Endothelial cell of umbilical vein (primary cell): ENCODE data around the gene FKRP. TPM values are rescaled to one million over a fixed set of nuclear protein-coding genes. Genes with fewer than 3 reads are reported as not detected.

Experiments used
- BruUV-seq: library from RNA; stranded (reverse); fragments of 400-500 nt; replicated peaks from 2 replicates; lab custom pipeline; 2021; lab: Mats Ljungman, UMichigan
- CTCF ChIA-PET: fragments of 300-600, 350-600 bp; sonication (Branson Sonifier 250); formaldehyde crosslinking; loops from one replicate; lab custom pipeline; 2021; ENCODE audit warnings: antibody characterized with exemption, inconsistent platforms; lab: Charles Lee
- POLR2A ChIA-PET: fragments of 300-600, 350-600 bp; sonication (Branson Sonifier 250); formaldehyde crosslinking; loops from one replicate; lab custom pipeline; 2021; ENCODE audit warnings: antibody characterized with exemption, inconsistent platforms; lab: Charles Lee
- DNase-seq: peaks from one replicate; pipeline ENCODE4 v3.0.0-alpha.2; 2011; ENCODE audit warnings: low read depth, low spot score
- FAIRE-seq: peaks from 2 replicates; lab custom pipeline; 2011; peaks lifted over from hg19 to GRCh38; lab: Jason Lieb, UNC
- H2AFZ ChIP-seq: 2 replicates; pipeline ENCODE4 v1.6.0; 2012; ENCODE audit warnings: low read depth, low read length, control low read depth, inconsistent platforms
- H3K27ac ChIP-seq: 2 replicates; pipeline ENCODE4 v1.5.1; 2011; ENCODE audit warnings: low read depth, mild to moderate bottlenecking, control low read depth, low read length, moderate library complexity; ENCODE audit not compliant: insufficient read depth
- H3K27me3 ChIP-seq, 2 experiments: 2 replicates each; pipeline versions ENCODE4 v1.6.0 to v1.6.1; 2011; ENCODE audit warnings: low read length in 2 of 2, mixed read lengths in 1 of 2; ENCODE audit not compliant: control insufficient read depth in 2 of 2, insufficient read depth in 2 of 2
- H3K36me3 ChIP-seq, 2 experiments: 2 replicates in 1 of 2; 3 replicates in 1 of 2; pipeline ENCODE4 v1.5.1; 2011; ENCODE audit warnings: low read length in 2 of 2, mild to moderate bottlenecking in 1 of 2, moderate library complexity in 1 of 2; ENCODE audit not compliant: control insufficient read depth in 2 of 2, insufficient read depth in 2 of 2; ENCODE audit errors: extremely low read depth in 1 of 2
- H3K4me1 ChIP-seq: 3 replicates; pipeline ENCODE4 v1.5.1; 2011; ENCODE audit warnings: mild to moderate bottlenecking, low read length; ENCODE audit not compliant: control insufficient read depth, insufficient read depth; ENCODE audit errors: extremely low read depth
- H3K4me2 ChIP-seq: 2 replicates; pipeline ENCODE4 v1.6.1; 2011; ENCODE audit warnings: low read length, control low read depth, mixed read lengths; ENCODE audit not compliant: insufficient read depth
- H3K4me3 ChIP-seq, 3 experiments: fragments of 200-600 bp in 1 of 3; sonication (generic), shearing (Covaris generic) in 1 of 3; replicated peaks in 1 of 3; 2 replicates each; pipeline ENCODE4 v1.5.1; 2011 to 2016; ENCODE audit warnings: control low read depth in 3 of 3, low read length in 3 of 3, mild to moderate bottlenecking in 2 of 3, inconsistent platforms in 1 of 3, low read depth in 1 of 3, moderate library complexity in 1 of 3; ENCODE audit not compliant: insufficient read depth in 1 of 3
- H3K79me2 ChIP-seq: 2 replicates; pipeline ENCODE4 v1.6.0; 2012; ENCODE audit warnings: low read length, inconsistent platforms; ENCODE audit not compliant: control insufficient read depth, insufficient read depth
- H3K9ac ChIP-seq: replicated peaks from 2 replicates; pipeline ENCODE3; 2011; ENCODE audit warnings: low read length, control low read depth; ENCODE audit not compliant: insufficient read depth; ENCODE audit errors: extremely low read depth
- H3K9me1 ChIP-seq: replicated peaks from 3 replicates; pipeline ENCODE4 v1.6.0; 2011; ENCODE audit warnings: mild to moderate bottlenecking, low read length; ENCODE audit not compliant: control insufficient read depth, insufficient read depth; ENCODE audit errors: extremely low read depth
- H3K9me3 ChIP-seq: replicated peaks from 2 replicates; pipeline ENCODE4 v1.5.1; 2012; ENCODE audit warnings: low read length, inconsistent platforms; ENCODE audit not compliant: control insufficient read depth, insufficient read depth
- H4K20me1 ChIP-seq: replicated peaks from 2 replicates; pipeline ENCODE3; 2011; ENCODE audit warnings: mild to moderate bottlenecking, low read length; ENCODE audit not compliant: control insufficient read depth, insufficient read depth; ENCODE audit errors: extremely low read depth
- GATA2 ChIP-seq: IDR thresholded peaks from 2 replicates; pipeline ENCODE4 v1.7.0; 2011; ENCODE audit warnings: low read depth, mild to moderate bottlenecking, moderate library complexity, mixed read lengths, low read length; ENCODE audit not compliant: insufficient read length, insufficient read depth
- dilution Hi-C: fragments of 300-500 bp; cut with MboI; formaldehyde crosslinking; loops from one replicate; pipeline ENCODE4 v1.15.0; 2019; ENCODE audit warnings: low sequenced_read_pairs; ENCODE audit not compliant: extremely low pct_ligation_motif_present
- intact Hi-C: fragments of 100-400 bp; cut with micrococcal nuclease; formaldehyde crosslinking; loops from one replicate; pipeline ENCODE4 v1.10.0; 2022
- polyA plus RNA-seq, 4 experiments: library from polyadenylated mRNA; depleted of rRNA in 3 of 4; stranded (reverse) in 3 of 4; unstranded in 1 of 4; fragments of >200 nt; gene quantifications; 2 replicates each; pipeline versions ENCODE4 v1.2.1 to v1.2.3, GENCODE V29; 2011 to 2012; ENCODE audit warnings: missing spikeins in 1 of 4
- total RNA-seq: library from RNA; stranded (reverse); gene quantifications from 2 replicates; pipeline ENCODE4 v1.2.3, GENCODE V29; 2021
- TF ChIP-seq, protein P1 (sequence below), 2 donors: IDR thresholded peaks; 1 replicate in 1 of 2; 2 replicates in 1 of 2; pipeline ENCODE4 v1.5.1; 2011; ENCODE audit warnings: low read length in 2 of 2, mild to moderate bottlenecking in 2 of 2, moderate library complexity in 2 of 2, control low read depth in 1 of 2, inconsistent platforms in 1 of 2, low read depth in 1 of 2; ENCODE audit not compliant: insufficient read depth in 1 of 2; ENCODE audit errors: extremely low read depth in 1 of 2

Gene FKRP
- total and polyA plus RNA-seq, 2 donors (not counting 3 experiments of a cell fraction or from before 2014, with no cell fraction given), result 31.5 to 32.8 TPM

GRCh38 chr19:46748325-46749109 is 2.7 kb downstream of the FKRP start:
- no peak overlapping the region for H3K27ac ChIP-seq
- intact Hi-C loops, result no loop called here
- no peaks in the 10 kb centered on the region for H3K36me3 ChIP-seq
- TF ChIP-seq, protein P1, sequence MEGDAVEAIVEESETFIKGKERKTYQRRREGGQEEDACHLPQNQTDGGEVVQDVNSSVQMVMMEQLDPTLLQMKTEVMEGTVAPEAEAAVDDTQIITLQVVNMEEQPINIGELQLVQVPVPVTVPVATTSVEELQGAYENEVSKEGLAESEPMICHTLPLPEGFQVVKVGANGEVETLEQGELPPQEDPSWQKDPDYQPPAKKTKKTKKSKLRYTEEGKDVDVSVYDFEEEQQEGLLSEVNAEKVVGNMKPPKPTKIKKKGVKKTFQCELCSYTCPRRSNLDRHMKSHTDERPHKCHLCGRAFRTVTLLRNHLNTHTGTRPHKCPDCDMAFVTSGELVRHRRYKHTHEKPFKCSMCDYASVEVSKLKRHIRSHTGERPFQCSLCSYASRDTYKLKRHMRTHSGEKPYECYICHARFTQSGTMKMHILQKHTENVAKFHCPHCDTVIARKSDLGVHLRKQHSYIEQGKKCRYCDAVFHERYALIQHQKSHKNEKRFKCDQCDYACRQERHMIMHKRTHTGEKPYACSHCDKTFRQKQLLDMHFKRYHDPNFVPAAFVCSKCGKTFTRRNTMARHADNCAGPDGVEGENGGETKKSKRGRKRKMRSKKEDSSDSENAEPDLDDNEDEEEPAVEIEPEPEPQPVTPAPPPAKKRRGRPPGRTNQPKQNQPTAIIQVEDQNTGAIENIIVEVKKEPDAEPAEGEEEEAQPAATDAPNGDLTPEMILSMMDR (IDR thresholded peaks at IDR 0.05; ENCODE audit: extremely low read depth in 1 of 2, insufficient read depth in 1 of 2, low read depth in 1 of 2, low read length in 2 of 2), result peak; percentile 79 to 83
- no peak for TF ChIP-seq GATA2
- peaks cover 2% of the 10 kb centered on the region for H4K20me1 ChIP-seq
- peaks cover 29% of the 10 kb centered on the region for H3K79me2 ChIP-seq
- DNase-seq (peak; percentile 69), FAIRE-seq (peak; percentile 61)
- H3K9me1 ChIP-seq, result no peaks in the 10 kb centered on the region
- H2AFZ ChIP-seq, result no peak overlapping the region
- ChIA-PET POLR2A (no interaction called here), CTCF (interaction anchor here (0.6 to 1.6 kb wide), 13 partner anchors 10 to 219 kb away, joined by 3 to 6 read pairs (median 4); no protein-coding TSS in a partner anchor)
- H3K9me3 ChIP-seq, result no peaks in the 10 kb centered on the region
- BruUV-seq, result no TSS peak
- no peak overlapping the region for H3K9ac ChIP-seq
- no peak overlapping the region for H3K4me2 ChIP-seq
- no peak overlapping the region for H3K4me3 ChIP-seq
- no peaks in the 10 kb centered on the region for H3K27me3 ChIP-seq
- H3K4me1 ChIP-seq, result peaks cover 13% of the 10 kb centered on the region
- dilution Hi-C loops, result no loop called here
